EH (cell line): Measurements from ENCODE around the gene STRIT1.
"Not testable (repeated sequence)": the region's sequence is repeated elsewhere in the genome, so short reads cannot be mapped to it uniquely, and the experiment has no call there.

Source experiments
- DNase-seq: peaks from one replicate; pipeline ENCODE4 v3.0.0-alpha.2; 2015; ENCODE audit warnings: low read depth

STRIT1 gene

GRCh38 chr3:155313300-155313699 lies 19.8 kb upstream of the STRIT1 start:
- peak; percentile 73 for DNase-seq

GRCh38 chr3:155312781-155313180 lies 19.3 kb upstream of the STRIT1 start:
- peak; percentile 55 for DNase-seq

- no peak for DNase-seq
Measured at GRCh38 chr3:155309581-155309980, 16.1 kb upstream of the STRIT1 start.

GRCh38 chr3:155308831-155309230 lies 15.3 kb upstream of the STRIT1 start:
- peak; percentile 74 for DNase-seq

- no peak for DNase-seq
Measured at GRCh38 chr3:155307183-155307582, 13.7 kb upstream of the STRIT1 start.

GRCh38 chr3:155304394-155304793 lies 10.9 kb upstream of the STRIT1 start:
- no peak for DNase-seq

GRCh38 chr3:155303540-155304097 lies 10.1 kb upstream of the STRIT1 start:
- no peak for DNase-seq

GRCh38 chr3:155302891-155303290 lies 9.4 kb upstream of the STRIT1 start:
- no peak for DNase-seq

- DNase-seq, result peak; percentile 74
Measured at GRCh38 chr3:155302481-155302880, 9.0 kb upstream of the STRIT1 start.

- DNase-seq, result no peak
Measured at GRCh38 chr3:155297100-155297499, 3.6 kb upstream of the STRIT1 start.

- no peak for DNase-seq
Measured at GRCh38 chr3:155296413-155296812, 2.9 kb upstream of the STRIT1 start.

GRCh38 chr3:155292693-155293092 lies 790 bp downstream of the STRIT1 start:
- no peak for DNase-seq

- no peak for DNase-seq
Measured at GRCh38 chr3:155292133-155292532, 1.4 kb downstream of the STRIT1 start.

- peak; percentile 11 for DNase-seq
Measured at GRCh38 chr3:155286736-155287135, 6.7 kb downstream of the STRIT1 start.

- DNase-seq, result no peak
Measured at GRCh38 chr3:155285936-155286335, 7.5 kb downstream of the STRIT1 start.

GRCh38 chr3:155283092-155284056 lies 10.1 kb downstream of the STRIT1 start:
- DNase-seq, result no peak

- DNase-seq, result peak; percentile 73
Measured at GRCh38 chr3:155282385-155283091, 10.9 kb downstream of the STRIT1 start.

GRCh38 chr3:155281912-155282311 lies 11.6 kb downstream of the STRIT1 start:
- peak; percentile 69 for DNase-seq

GRCh38 chr3:155276089-155276488 lies 17.4 kb downstream of the STRIT1 start:
- not testable (repeated sequence) for DNase-seq

GRCh38 chr3:155275159-155275754 lies 18.2 kb downstream of the STRIT1 start:
- not testable (repeated sequence) for DNase-seq

GRCh38 chr3:155274435-155274834 lies 19.0 kb downstream of the STRIT1 start:
- DNase-seq, result not testable (repeated sequence)

GRCh38 chr3:155271343-155271613 lies 22.2 kb downstream of the STRIT1 start:
- DNase-seq, result no peak
